ENCODE measurements around the gene SLC43A2.
A peak's percentile ranks its signal among the peaks of the same experiment; 100 is the strongest.
"Not testable (repeated sequence)": the region's sequence is repeated elsewhere in the genome, so short reads cannot be mapped to it uniquely, and the experiment has no call there.

Gene SLC43A2

GRCh38 chr17:1588821-1589585 is 39.6 kb downstream of the SLC43A2 start:
- no peak for DNase-seq

- DNase-seq, result no peak
Measured at GRCh38 chr17:1584167-1584566, 44.5 kb downstream of the SLC43A2 start.

GRCh38 chr17:1583556-1583955 is 45.1 kb downstream of the SLC43A2 start:
- no peak for DNase-seq

- DNase-seq, result no peak
Measured at GRCh38 chr17:1582374-1582773, 46.3 kb downstream of the SLC43A2 start.

GRCh38 chr17:1580979-1581676 is 47.5 kb downstream of the SLC43A2 start:
- DNase-seq, result no peak

GRCh38 chr17:1578029-1578428 is 50.6 kb downstream of the SLC43A2 start:
- DNase-seq, result no peak

- DNase-seq, result no peak
Measured at GRCh38 chr17:1577583-1578013, 51.0 kb downstream of the SLC43A2 start.

GRCh38 chr17:1577182-1577581 is 51.5 kb downstream of the SLC43A2 start:
- DNase-seq, result peak; percentile 54

- DNase-seq, result no peak
Measured at GRCh38 chr17:1576500-1576899, 52.1 kb downstream of the SLC43A2 start.

GRCh38 chr17:1574697-1575471 is 53.8 kb downstream of the SLC43A2 start:
- DNase-seq, result no peak

- DNase-seq, result peak; percentile 89
Measured at GRCh38 chr17:1573932-1574696, 54.5 kb downstream of the SLC43A2 start.

- not testable (repeated sequence) for DNase-seq
Measured at GRCh38 chr17:1572646-1573045, 56.0 kb downstream of the SLC43A2 start.

- no peak for DNase-seq
Measured at GRCh38 chr17:1571341-1571704, 57.3 kb downstream of the SLC43A2 start.

- no peak for DNase-seq
Measured at GRCh38 chr17:1568950-1569810, 59.5 kb downstream of the SLC43A2 start.

- no peak for DNase-seq
Measured at GRCh38 chr17:1566505-1567199, 62.0 kb downstream of the SLC43A2 start.

GRCh38 chr17:1565877-1566276 is 62.8 kb downstream of the SLC43A2 start:
- no peak for DNase-seq

GRCh38 chr17:1563786-1564613 is 64.6 kb downstream of the SLC43A2 start:
- DNase-seq, result peak; percentile 39

GRCh38 chr17:1563471-1563785 is 65.2 kb downstream of the SLC43A2 start:
- not testable (repeated sequence) for DNase-seq

- DNase-seq, result peak; percentile 62
Measured at GRCh38 chr17:1562176-1562643, 66.4 kb downstream of the SLC43A2 start.
